ENCODE measurements around the gene A2M.

GRCh38 chr12:9111525-9111924 lies 4.2 kb downstream of the A2M start:
- TF ChIP-seq, protein P1, sequence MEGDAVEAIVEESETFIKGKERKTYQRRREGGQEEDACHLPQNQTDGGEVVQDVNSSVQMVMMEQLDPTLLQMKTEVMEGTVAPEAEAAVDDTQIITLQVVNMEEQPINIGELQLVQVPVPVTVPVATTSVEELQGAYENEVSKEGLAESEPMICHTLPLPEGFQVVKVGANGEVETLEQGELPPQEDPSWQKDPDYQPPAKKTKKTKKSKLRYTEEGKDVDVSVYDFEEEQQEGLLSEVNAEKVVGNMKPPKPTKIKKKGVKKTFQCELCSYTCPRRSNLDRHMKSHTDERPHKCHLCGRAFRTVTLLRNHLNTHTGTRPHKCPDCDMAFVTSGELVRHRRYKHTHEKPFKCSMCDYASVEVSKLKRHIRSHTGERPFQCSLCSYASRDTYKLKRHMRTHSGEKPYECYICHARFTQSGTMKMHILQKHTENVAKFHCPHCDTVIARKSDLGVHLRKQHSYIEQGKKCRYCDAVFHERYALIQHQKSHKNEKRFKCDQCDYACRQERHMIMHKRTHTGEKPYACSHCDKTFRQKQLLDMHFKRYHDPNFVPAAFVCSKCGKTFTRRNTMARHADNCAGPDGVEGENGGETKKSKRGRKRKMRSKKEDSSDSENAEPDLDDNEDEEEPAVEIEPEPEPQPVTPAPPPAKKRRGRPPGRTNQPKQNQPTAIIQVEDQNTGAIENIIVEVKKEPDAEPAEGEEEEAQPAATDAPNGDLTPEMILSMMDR (IDR thresholded peaks at IDR 0.05 in 8 of 11, conservative IDR thresholded peaks at IDR 0.05 in 3 of 11), result no peak
- TF ChIP-seq POLR2A (IDR thresholded peaks at IDR 0.05) (no peak), POLR2AphosphoS5 (IDR thresholded peaks at IDR 0.05) (no peak)

Data from spleen (tissue), 7 donors.